SK-N-SH (cell line): ENCODE data around the gene SEMA4D. TPM values are rescaled to one million over a fixed set of nuclear protein-coding genes. Genes with fewer than 3 reads are reported as not detected.

Experiments
- CTCF ChIA-PET: fragments of 300-600, 350-600 bp; formaldehyde crosslinking; extraction: SDS; loops from one replicate; lab custom pipeline; 2021; lab: Yijun Ruan, JAX
- POLR2A ChIA-PET: fragments of 350-600 bp; sonication (Branson Sonifier 250); formaldehyde crosslinking; extraction: SDS; loops from one replicate; lab custom pipeline; 2020; ENCODE audit warnings: antibody characterized with exemption, inconsistent platforms; lab: Yijun Ruan, JAX
- DNase-seq: peaks from one replicate; pipeline ENCODE4 v3.0.0; 2012
- H2AFZ ChIP-seq: fragments of 200-600 bp; sonication (generic); 2 replicates; pipeline ENCODE4 v1.8.1; 2016; ENCODE audit warnings: antibody characterized with exemption, mild to moderate bottlenecking, low read depth
- H3F3A ChIP-seq: fragments of 200-600 bp; sonication (generic); replicated peaks from 2 replicates; pipeline ENCODE3; 2016; ENCODE audit warnings: antibody characterized with exemption, mild to moderate bottlenecking; ENCODE audit not compliant: insufficient read depth
- H3K27ac ChIP-seq, 2 experiments: fragments of 200-500 bp in 1 of 2; fragments of 200-600 bp in 1 of 2; sonication (Bioruptor generic) in 1 of 2; sonication (generic), shearing (Covaris generic) in 1 of 2; 2 replicates each; pipeline versions ENCODE4 v1.5.1 to v1.6.1; 2014 to 2016; ENCODE audit warnings: low read depth in 2 of 2, inconsistent platforms in 1 of 2, low read length in 1 of 2, mild to moderate bottlenecking in 1 of 2, mixed read lengths in 1 of 2
- H3K27me3 ChIP-seq: fragments of 200-600 bp; sonication (generic), shearing (Covaris generic); 2 replicates; pipeline ENCODE4 v1.6.1; 2016; ENCODE audit warnings: mixed run types; ENCODE audit not compliant: insufficient read depth
- H3K36me3 ChIP-seq, 2 experiments: fragments of 200-500 bp in 1 of 2; fragments of 200-600 bp in 1 of 2; sonication (Bioruptor generic) in 1 of 2; sonication (generic) in 1 of 2; replicated peaks in 1 of 2; 2 replicates each; pipeline versions ENCODE3 to v1.5.1; 2014 to 2016; ENCODE audit warnings: low read length in 1 of 2, mild to moderate bottlenecking in 1 of 2; ENCODE audit not compliant: insufficient read depth in 2 of 2, control insufficient read depth in 1 of 2
- H3K4me1 ChIP-seq, 2 experiments: fragments of 200-500 bp in 1 of 2; fragments of 200-600 bp in 1 of 2; sonication (Bioruptor generic) in 1 of 2; sonication (generic), shearing (Covaris generic) in 1 of 2; 2 replicates each; pipeline versions ENCODE4 v1.5.1 to v1.6.1; 2014 to 2016; ENCODE audit warnings: low read depth in 1 of 2, low read length in 1 of 2, mixed run types in 1 of 2; ENCODE audit not compliant: insufficient read depth in 2 of 2, control insufficient read depth in 1 of 2
- H3K4me2 ChIP-seq: fragments of 200-600 bp; sonication (generic), shearing (Covaris generic); 2 replicates; pipeline ENCODE4 v1.6.1; 2017; ENCODE audit warnings: mixed run types
- H3K4me3 ChIP-seq, 2 experiments: fragments of 200-500 bp in 1 of 2; fragments of 200-600 bp in 1 of 2; sonication (Bioruptor generic) in 1 of 2; sonication (generic), shearing (Covaris generic) in 1 of 2; 2 replicates each; pipeline versions ENCODE4 v1.5.1 to v1.8.1; 2014 to 2016; ENCODE audit warnings: low read depth in 2 of 2, inconsistent platforms in 1 of 2, low read length in 1 of 2, mild to moderate bottlenecking in 1 of 2, mixed read lengths in 1 of 2, moderate library complexity in 1 of 2
- H3K79me2 ChIP-seq: fragments of 200-600 bp; sonication (generic); 2 replicates; pipeline ENCODE4 v1.8.1; 2017; ENCODE audit warnings: mild to moderate bottlenecking; ENCODE audit not compliant: insufficient read depth
- H3K9ac ChIP-seq: fragments of 200-600 bp; sonication (generic); 2 replicates; pipeline ENCODE4 v1.6.1; 2017; ENCODE audit warnings: mixed run types
- H3K9me2 ChIP-seq: fragments of 200-600 bp; sonication (generic); 2 replicates; pipeline ENCODE4 v1.6.1; 2017; ENCODE audit warnings: mixed run types
- H3K9me3 ChIP-seq: fragments of 200-600 bp; sonication (generic); 2 replicates; pipeline ENCODE4 v1.6.1; 2017; ENCODE audit warnings: mixed run types, mild to moderate bottlenecking, moderate library complexity
- H4K20me1 ChIP-seq: fragments of 200-600 bp; sonication (generic); 2 replicates; pipeline ENCODE4 v1.6.1; 2017; ENCODE audit warnings: mild to moderate bottlenecking, mixed run types; ENCODE audit not compliant: insufficient read depth
- EZH2phosphoT487 ChIP-seq: fragments of 200-600 bp; sonication (generic); IDR thresholded peaks from 2 replicates; pipeline ENCODE4 v1.6.1; 2017; ENCODE audit warnings: low read depth, mixed run types, mild to moderate bottlenecking, antibody characterized with exemption, moderate library complexity, borderline replicate concordance
- FOXM1 ChIP-seq: IDR thresholded peaks from 2 replicates; pipeline ENCODE4 v1.4.0; 2012; ENCODE audit warnings: low read depth, mild to moderate bottlenecking
- JUND ChIP-seq: IDR thresholded peaks from 2 replicates; pipeline ENCODE4 v1.4.0; 2012
- MXI1 ChIP-seq: IDR thresholded peaks from 2 replicates; pipeline ENCODE4 v1.6.1; 2012; ENCODE audit warnings: mild to moderate bottlenecking, low read depth, low read length, improper control_type of control experiment
- NRF1 ChIP-seq: IDR thresholded peaks from 2 replicates; pipeline ENCODE4 v1.6.1; 2012; ENCODE audit warnings: low read depth, mild to moderate bottlenecking, low read length
- RAD21 ChIP-seq: IDR thresholded peaks from 2 replicates; pipeline ENCODE4 v1.6.1; 2012; ENCODE audit warnings: mild to moderate bottlenecking, low read length
- RFX5 ChIP-seq: IDR thresholded peaks from 2 replicates; pipeline ENCODE4 v1.6.1; 2012; ENCODE audit warnings: mild to moderate bottlenecking, improper control_type of control experiment, low read length
- RXRA ChIP-seq: IDR thresholded peaks from 2 replicates; pipeline ENCODE4 v1.4.0; 2012; ENCODE audit warnings: low read depth, mild to moderate bottlenecking, borderline replicate concordance
- SIN3A ChIP-seq: IDR thresholded peaks from 2 replicates; pipeline ENCODE4 v1.6.1; 2012; ENCODE audit warnings: low read depth, mild to moderate bottlenecking, low read length, moderate library complexity, borderline replicate concordance
- TAF1 ChIP-seq: IDR thresholded peaks from 2 replicates; pipeline ENCODE4 v1.6.1; 2012; ENCODE audit warnings: low read depth, mild to moderate bottlenecking, low read length, moderate library complexity, borderline replicate concordance
- TCF12 ChIP-seq: IDR thresholded peaks from 2 replicates; pipeline ENCODE4 v1.4.0; 2012
- YY1 ChIP-seq: IDR thresholded peaks from 2 replicates; pipeline ENCODE4 v1.4.0; 2012; ENCODE audit warnings: low read depth, mild to moderate bottlenecking
- WGBS: methylation state at CpG from one replicate; pipeline ENCODE4 v1.1.6; 2017; ENCODE audit warnings: low lambda C conversion rate; 5-methylcytosine and 5-hydroxymethylcytosine counted together
- polyA plus RNA-seq, 3 experiments: library from polyadenylated mRNA; depleted of rRNA; stranded (reverse); fragments of >200 nt; gene quantifications; 2 replicates each; pipeline ENCODE4 v1.2.3, GENCODE V29; 2012
- TF ChIP-seq, protein P1 (sequence below): IDR thresholded peaks from 2 replicates; pipeline ENCODE4 v1.4.0; 2012; ENCODE audit warnings: low read depth, borderline replicate concordance
- TF ChIP-seq, protein P2 (sequence below): IDR thresholded peaks from 2 replicates; pipeline ENCODE4 v1.4.0; 2012; ENCODE audit warnings: low read depth, borderline replicate concordance
- TF ChIP-seq, protein P3 (sequence below): IDR thresholded peaks from 2 replicates; pipeline ENCODE4 v1.4.0; 2012; ENCODE audit warnings: low read depth
- TF ChIP-seq, protein P4 (sequence below): fragments of 150-350 bp; IDR thresholded peaks from 2 replicates; pipeline ENCODE4 v1.6.1; 2016; ENCODE audit warnings: mild to moderate bottlenecking, low read depth, low read length
- TF ChIP-seq, protein P5 (sequence below): IDR thresholded peaks from 2 replicates; pipeline ENCODE4 v1.6.1; 2012; ENCODE audit warnings: mild to moderate bottlenecking, low read depth, low read length, moderate library complexity

Gene SEMA4D
- polyA plus RNA-seq, 1 of the 3 experiments (the other 2 are of a cell fraction): 4.8 TPM

DNA sequence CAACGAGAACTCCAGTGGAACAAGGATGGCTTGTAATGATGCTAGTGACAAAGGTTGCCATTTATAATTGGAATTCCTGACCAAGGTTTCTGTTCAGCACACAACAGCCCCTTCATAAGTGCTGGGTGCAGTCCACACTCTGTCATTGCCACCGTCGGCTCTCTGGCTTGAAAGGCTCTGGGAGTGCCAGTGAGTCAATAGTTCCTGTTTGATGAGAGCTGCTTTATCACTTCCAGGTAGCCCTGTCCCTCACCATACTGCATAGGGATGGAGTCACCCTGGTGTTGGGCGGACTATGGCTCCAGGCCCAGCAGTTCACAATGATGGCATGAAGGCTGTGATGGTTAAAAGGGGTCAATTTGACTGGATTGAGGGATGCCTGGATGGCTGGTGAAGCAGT is 34.6 kb upstream of the SEMA4D start:
- Histone ChIP-seq H3K4me1 (peaks cover 0 to 34% of the 10 kb centered on the region in 2 experiments; a peak in 1 of 4 replicates), H3K4me2 (no peak overlapping the region), H3F3A (no peaks in the 10 kb centered on the region), H3K9ac (no peak overlapping the region), H3K9me2 (no peaks in the 10 kb centered on the region), H3K36me3 (no peaks in the 10 kb centered on the region), H3K27me3 (no peaks in the 10 kb centered on the region), H2AFZ (no peak overlapping the region), H3K4me3 (no peak overlapping the region), H3K27ac (no peak overlapping the region), H3K9me3 (no peaks in the 10 kb centered on the region), H3K79me2 (no peaks in the 10 kb centered on the region), H4K20me1 (no peaks in the 10 kb centered on the region)
- DNase-seq: no peak
- ChIA-PET POLR2A (interaction anchor here (0.7 kb wide), 1 partner anchor 12 kb away, joined by 3 read pairs; no protein-coding TSS in a partner anchor), CTCF (interaction anchor here (0.7 kb wide), 1 partner anchor 17 kb away, joined by 3 read pairs; no protein-coding TSS in a partner anchor)
- 67% methylated on average over 3 of the region's 4 CpGs for WGBS
- TF ChIP-seq RXRA (no peak), NRF1 (no peak), RAD21 (no peak), TAF1 (no peak), YY1 (no peak), TCF12 (no peak), MXI1 (no peak), EZH2phosphoT487 (no peak), SIN3A (no peak)
- TF ChIP-seq, protein P1, sequence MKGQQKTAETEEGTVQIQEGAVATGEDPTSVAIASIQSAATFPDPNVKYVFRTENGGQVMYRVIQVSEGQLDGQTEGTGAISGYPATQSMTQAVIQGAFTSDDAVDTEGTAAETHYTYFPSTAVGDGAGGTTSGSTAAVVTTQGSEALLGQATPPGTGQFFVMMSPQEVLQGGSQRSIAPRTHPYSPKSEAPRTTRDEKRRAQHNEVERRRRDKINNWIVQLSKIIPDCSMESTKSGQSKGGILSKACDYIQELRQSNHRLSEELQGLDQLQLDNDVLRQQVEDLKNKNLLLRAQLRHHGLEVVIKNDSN: no peak
- TF ChIP-seq, protein P2, sequence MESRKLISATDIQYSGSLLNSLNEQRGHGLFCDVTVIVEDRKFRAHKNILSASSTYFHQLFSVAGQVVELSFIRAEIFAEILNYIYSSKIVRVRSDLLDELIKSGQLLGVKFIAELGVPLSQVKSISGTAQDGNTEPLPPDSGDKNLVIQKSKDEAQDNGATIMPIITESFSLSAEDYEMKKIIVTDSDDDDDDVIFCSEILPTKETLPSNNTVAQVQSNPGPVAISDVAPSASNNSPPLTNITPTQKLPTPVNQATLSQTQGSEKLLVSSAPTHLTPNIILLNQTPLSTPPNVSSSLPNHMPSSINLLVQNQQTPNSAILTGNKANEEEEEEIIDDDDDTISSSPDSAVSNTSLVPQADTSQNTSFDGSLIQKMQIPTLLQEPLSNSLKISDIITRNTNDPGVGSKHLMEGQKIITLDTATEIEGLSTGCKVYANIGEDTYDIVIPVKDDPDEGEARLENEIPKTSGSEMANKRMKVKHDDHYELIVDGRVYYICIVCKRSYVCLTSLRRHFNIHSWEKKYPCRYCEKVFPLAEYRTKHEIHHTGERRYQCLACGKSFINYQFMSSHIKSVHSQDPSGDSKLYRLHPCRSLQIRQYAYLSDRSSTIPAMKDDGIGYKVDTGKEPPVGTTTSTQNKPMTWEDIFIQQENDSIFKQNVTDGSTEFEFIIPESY: no peak

DNA sequence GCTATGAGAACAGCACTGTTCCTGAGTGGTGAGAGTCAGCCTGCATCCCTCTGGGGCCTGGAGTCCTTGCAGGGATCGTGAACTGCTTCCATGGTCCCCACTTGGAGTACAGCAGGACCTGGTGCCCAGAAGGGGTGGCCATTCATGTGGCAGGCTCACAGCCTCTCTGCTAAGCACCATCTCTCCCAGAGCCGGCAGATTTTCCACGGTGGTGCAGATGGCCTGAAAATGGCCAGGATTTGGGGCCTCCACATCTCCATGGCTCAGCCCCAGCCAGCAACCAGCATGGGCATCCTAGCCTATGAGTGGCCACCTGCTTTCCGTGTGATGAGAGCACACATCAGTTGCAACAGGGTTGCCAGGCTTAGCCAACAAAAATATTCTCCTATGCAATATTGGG is 33.9 kb upstream of the SEMA4D start:
- Histone ChIP-seq H3K9ac (no peak overlapping the region), H3K36me3 (no peaks in the 10 kb centered on the region), H3K9me2 (no peaks in the 10 kb centered on the region), H3K27me3 (no peaks in the 10 kb centered on the region), H3F3A (no peaks in the 10 kb centered on the region), H3K79me2 (no peaks in the 10 kb centered on the region), H3K27ac (no peak overlapping the region), H3K4me1 (peaks cover 0 to 27% of the 10 kb centered on the region in 2 experiments; a peak in 1 of 4 replicates), H3K9me3 (no peaks in the 10 kb centered on the region), H4K20me1 (no peaks in the 10 kb centered on the region), H3K4me3 (no peak overlapping the region), H3K4me2 (no peak overlapping the region), H2AFZ (no peak overlapping the region)
- no peak for DNase-seq
- CTCF ChIA-PET: interaction anchor here (0.7 to 1.6 kb wide), 2 partner anchors 12 to 17 kb away, joined by 3 to 4 read pairs; no protein-coding TSS in a partner anchor
- POLR2A ChIA-PET: interaction anchor here (0.7 kb wide), 1 partner anchor 12 kb away, joined by 3 read pairs; no protein-coding TSS in a partner anchor
- 28% methylated on average over 2 of the region's 4 CpGs for WGBS
- TF ChIP-seq RFX5 (no peak), EZH2phosphoT487 (no peak), TCF12 (no peak), NRF1 (no peak), FOXM1 (no peak), JUND (no peak)
- TF ChIP-seq, protein P3, sequence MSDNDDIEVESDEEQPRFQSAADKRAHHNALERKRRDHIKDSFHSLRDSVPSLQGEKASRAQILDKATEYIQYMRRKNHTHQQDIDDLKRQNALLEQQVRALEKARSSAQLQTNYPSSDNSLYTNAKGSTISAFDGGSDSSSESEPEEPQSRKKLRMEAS: no peak
- TF ChIP-seq, protein P4, sequence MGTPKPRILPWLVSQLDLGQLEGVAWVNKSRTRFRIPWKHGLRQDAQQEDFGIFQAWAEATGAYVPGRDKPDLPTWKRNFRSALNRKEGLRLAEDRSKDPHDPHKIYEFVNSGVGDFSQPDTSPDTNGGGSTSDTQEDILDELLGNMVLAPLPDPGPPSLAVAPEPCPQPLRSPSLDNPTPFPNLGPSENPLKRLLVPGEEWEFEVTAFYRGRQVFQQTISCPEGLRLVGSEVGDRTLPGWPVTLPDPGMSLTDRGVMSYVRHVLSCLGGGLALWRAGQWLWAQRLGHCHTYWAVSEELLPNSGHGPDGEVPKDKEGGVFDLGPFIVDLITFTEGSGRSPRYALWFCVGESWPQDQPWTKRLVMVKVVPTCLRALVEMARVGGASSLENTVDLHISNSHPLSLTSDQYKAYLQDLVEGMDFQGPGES: no peak
- TF ChIP-seq, protein P5, sequence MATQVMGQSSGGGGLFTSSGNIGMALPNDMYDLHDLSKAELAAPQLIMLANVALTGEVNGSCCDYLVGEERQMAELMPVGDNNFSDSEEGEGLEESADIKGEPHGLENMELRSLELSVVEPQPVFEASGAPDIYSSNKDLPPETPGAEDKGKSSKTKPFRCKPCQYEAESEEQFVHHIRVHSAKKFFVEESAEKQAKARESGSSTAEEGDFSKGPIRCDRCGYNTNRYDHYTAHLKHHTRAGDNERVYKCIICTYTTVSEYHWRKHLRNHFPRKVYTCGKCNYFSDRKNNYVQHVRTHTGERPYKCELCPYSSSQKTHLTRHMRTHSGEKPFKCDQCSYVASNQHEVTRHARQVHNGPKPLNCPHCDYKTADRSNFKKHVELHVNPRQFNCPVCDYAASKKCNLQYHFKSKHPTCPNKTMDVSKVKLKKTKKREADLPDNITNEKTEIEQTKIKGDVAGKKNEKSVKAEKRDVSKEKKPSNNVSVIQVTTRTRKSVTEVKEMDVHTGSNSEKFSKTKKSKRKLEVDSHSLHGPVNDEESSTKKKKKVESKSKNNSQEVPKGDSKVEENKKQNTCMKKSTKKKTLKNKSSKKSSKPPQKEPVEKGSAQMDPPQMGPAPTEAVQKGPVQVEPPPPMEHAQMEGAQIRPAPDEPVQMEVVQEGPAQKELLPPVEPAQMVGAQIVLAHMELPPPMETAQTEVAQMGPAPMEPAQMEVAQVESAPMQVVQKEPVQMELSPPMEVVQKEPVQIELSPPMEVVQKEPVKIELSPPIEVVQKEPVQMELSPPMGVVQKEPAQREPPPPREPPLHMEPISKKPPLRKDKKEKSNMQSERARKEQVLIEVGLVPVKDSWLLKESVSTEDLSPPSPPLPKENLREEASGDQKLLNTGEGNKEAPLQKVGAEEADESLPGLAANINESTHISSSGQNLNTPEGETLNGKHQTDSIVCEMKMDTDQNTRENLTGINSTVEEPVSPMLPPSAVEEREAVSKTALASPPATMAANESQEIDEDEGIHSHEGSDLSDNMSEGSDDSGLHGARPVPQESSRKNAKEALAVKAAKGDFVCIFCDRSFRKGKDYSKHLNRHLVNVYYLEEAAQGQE: no peak
- TF ChIP-seq, protein P2: no peak
